Measurements from ENCODE around the gene ZC3H18.

The ZC3H18 gene

GRCh38 chr16:88552166-88552565, 18.0 kb upstream of the ZC3H18 start:
- no peak for DNase-seq

GRCh38 chr16:88552815-88553214, 17.4 kb upstream of the ZC3H18 start:
- DNase-seq, result no peak

- no peak for DNase-seq
These were observed 16.5 kb upstream of the ZC3H18 start for GRCh38 chr16:88553739-88554138.

GRCh38 chr16:88554711-88555264, 15.4 kb upstream of the ZC3H18 start:
- no peak for DNase-seq

GRCh38 chr16:88556294-88556988, 13.8 kb upstream of the ZC3H18 start:
- DNase-seq, result no peak

- no peak for DNase-seq
These were observed 11.5 kb upstream of the ZC3H18 start for GRCh38 chr16:88558457-88559442.

- no peak for DNase-seq
These were observed 9.3 kb upstream of the ZC3H18 start for GRCh38 chr16:88560714-88561484.

GRCh38 chr16:88561485-88562359, 8.5 kb upstream of the ZC3H18 start:
- no peak for DNase-seq

- no peak for DNase-seq
These were observed 4.0 kb upstream of the ZC3H18 start for GRCh38 chr16:88566158-88566557.

GRCh38 chr16:88568710-88569613, 1.2 kb upstream of the ZC3H18 start:
- no peak for DNase-seq

GRCh38 chr16:88569614-88569984, 604 bp upstream of the ZC3H18 start:
- no peak for DNase-seq

GRCh38 chr16:88570691-88571092, 489 bp downstream of the ZC3H18 start:
- DNase-seq, result no peak

- no peak for DNase-seq
These were observed 5.0 kb downstream of the ZC3H18 start for GRCh38 chr16:88575251-88575650.

GRCh38 chr16:88576307-88576706, 6.1 kb downstream of the ZC3H18 start:
- no peak for DNase-seq

- DNase-seq, result no peak
These were observed 7.0 kb downstream of the ZC3H18 start for GRCh38 chr16:88577166-88577565.

- no peak for DNase-seq
These were observed 8.5 kb downstream of the ZC3H18 start for GRCh38 chr16:88578446-88579313.

GRCh38 chr16:88580371-88580770, 10.2 kb downstream of the ZC3H18 start:
- no peak for DNase-seq

- no peak for DNase-seq
These were observed 10.8 kb downstream of the ZC3H18 start for GRCh38 chr16:88581033-88581432.

GRCh38 chr16:88582912-88583575, 12.8 kb downstream of the ZC3H18 start:
- DNase-seq, result no peak

Data from DMS79 (cell line).